ENCODE data around the gene RFX1.
A peak's percentile ranks its signal among the peaks of the same experiment; 100 is the strongest.

DNA sequence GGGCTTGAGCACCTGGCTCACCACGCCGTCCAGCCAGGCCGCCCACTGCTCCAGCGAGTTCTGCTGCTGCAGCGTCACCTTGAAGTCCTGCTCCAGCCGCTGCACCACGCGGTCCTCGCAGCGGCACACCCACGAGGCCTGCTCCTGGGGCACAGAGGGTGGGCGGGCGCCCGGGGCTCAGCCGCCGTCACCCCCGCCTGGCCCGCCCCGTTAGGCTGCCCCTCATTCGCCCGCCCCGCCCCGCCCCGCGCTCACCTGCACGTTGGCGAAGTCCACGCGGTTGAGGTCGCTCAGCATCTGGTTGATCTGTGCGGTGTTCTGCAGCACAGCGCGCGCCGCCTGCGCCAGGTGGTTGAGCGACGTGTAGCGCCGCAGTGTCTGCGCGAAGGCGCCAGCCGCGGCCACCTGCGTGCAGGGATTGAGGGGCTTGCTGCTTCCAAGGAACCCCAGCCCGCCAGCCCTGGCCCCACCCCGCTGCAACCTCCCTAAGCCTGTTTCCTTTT is 42.5 kb downstream of the RFX1 start:
- TF ChIP-seq, protein P1, sequence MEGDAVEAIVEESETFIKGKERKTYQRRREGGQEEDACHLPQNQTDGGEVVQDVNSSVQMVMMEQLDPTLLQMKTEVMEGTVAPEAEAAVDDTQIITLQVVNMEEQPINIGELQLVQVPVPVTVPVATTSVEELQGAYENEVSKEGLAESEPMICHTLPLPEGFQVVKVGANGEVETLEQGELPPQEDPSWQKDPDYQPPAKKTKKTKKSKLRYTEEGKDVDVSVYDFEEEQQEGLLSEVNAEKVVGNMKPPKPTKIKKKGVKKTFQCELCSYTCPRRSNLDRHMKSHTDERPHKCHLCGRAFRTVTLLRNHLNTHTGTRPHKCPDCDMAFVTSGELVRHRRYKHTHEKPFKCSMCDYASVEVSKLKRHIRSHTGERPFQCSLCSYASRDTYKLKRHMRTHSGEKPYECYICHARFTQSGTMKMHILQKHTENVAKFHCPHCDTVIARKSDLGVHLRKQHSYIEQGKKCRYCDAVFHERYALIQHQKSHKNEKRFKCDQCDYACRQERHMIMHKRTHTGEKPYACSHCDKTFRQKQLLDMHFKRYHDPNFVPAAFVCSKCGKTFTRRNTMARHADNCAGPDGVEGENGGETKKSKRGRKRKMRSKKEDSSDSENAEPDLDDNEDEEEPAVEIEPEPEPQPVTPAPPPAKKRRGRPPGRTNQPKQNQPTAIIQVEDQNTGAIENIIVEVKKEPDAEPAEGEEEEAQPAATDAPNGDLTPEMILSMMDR (IDR thresholded peaks at IDR 0.05; ENCODE audit: poor library complexity, severe bottlenecking): no peak
- TF ChIP-seq MXI1 (conservative IDR thresholded peaks at IDR 0.05; ENCODE audit: poor library complexity, severe bottlenecking) (no peak), EZH2 (IDR thresholded peaks at IDR 0.05; ENCODE audit: borderline replicate concordance, insufficient read depth, low read length, poor library complexity, severe bottlenecking) (no peak), POLR2AphosphoS5 (IDR thresholded peaks at IDR 0.05) (peak; percentile 10), EP300 (conservative IDR thresholded peaks at IDR 0.05; ENCODE audit: poor library complexity, severe bottlenecking) (no peak), RAD21 (conservative IDR thresholded peaks at IDR 0.05) (no peak), TAF1 (IDR thresholded peaks at IDR 0.05; ENCODE audit: low read depth) (no peak), REST (IDR thresholded peaks at IDR 0.05; ENCODE audit: borderline replicate concordance) (no peak), SMC3 (conservative IDR thresholded peaks at IDR 0.05; ENCODE audit: poor library complexity) (no peak)

Data from neural cell (in vitro differentiated cells).